Right cardiac atrium (tissue), 5 donors: ENCODE data around the gene NUP214. TPM values are rescaled to one million over a fixed set of nuclear protein-coding genes. Genes with fewer than 3 reads are reported as not detected.

ENCODE experiments used
- ATAC-seq, 2 donors: fragments of 200-7000 bp; cut with Tn5 transposase; one replicate each; pipeline versions ENCODE4 v1.8.0 to v1.9.1; 2020; ENCODE audit warnings: moderate library complexity in 2 of 2, mild to moderate bottlenecking in 1 of 2
- DNase-seq, 3 donors: peaks; one replicate each; pipeline ENCODE4 v3.0.0-alpha.2; 2020
- H3K27ac ChIP-seq: one replicate; pipeline ENCODE4 v1.5.1; 2013; ENCODE audit warnings: mild to moderate bottlenecking, low read length, control low read depth, moderate library complexity
- H3K27me3 ChIP-seq: one replicate; pipeline ENCODE4 v1.6.1; 2013; ENCODE audit not compliant: control insufficient read depth, insufficient read depth
- H3K4me1 ChIP-seq: one replicate; pipeline ENCODE4 v1.6.1; 2013; ENCODE audit warnings: low read length; ENCODE audit not compliant: control insufficient read depth, insufficient read depth
- H3K4me3 ChIP-seq: one replicate; pipeline ENCODE4 v1.5.1; 2013; ENCODE audit warnings: low read length, control low read depth
- H3K9me3 ChIP-seq: one replicate; pipeline ENCODE4 v1.6.1; 2013; ENCODE audit warnings: low read length; ENCODE audit not compliant: control insufficient read depth
- WGBS: extraction: QIAGEN DNeasy Blood & Tissue Kit; methylation state at CpG from one replicate; pipeline ENCODE4 v1.1.7; 2013; 5-methylcytosine and 5-hydroxymethylcytosine counted together
- intact Hi-C, 4 donors: fragments of 100-400 bp; cut with DNase I; formaldehyde crosslinking; loops; one replicate each; pipeline versions ENCODE4 v1.11.0 to v1.14.0; 2022 to 2023
- polyA plus RNA-seq: library from polyadenylated mRNA; stranded (reverse); fragments of 200-250 nt; gene quantifications from one replicate; pipeline ENCODE4 v1.2.3, GENCODE V29; 2013
- total RNA-seq, 4 donors: library from RNA; stranded (reverse); fragmentation: NEBNext Ultra II Directional; extraction: Animal tissue kit (Norgen Biotek cat#: 25700); gene quantifications; one replicate each; pipeline ENCODE4 v1.2.1, GENCODE V29; 2021
- donor health status: healthy with polysubstance abuse.
- donor health status: DM: no; HTN: yes; CAD: no.
- donor health status: DM: no; HTN: no; CAD: no.
- donor health status: DM: no; HTN: yes; CAD: no; lungs with severe emphysema.
- donor health status: DM: yes; HTN: yes; CAD: no.

Gene NUP214
- total and polyA plus RNA-seq, 5 donors, result 12.0 to 34.6 (median 27.5) TPM

DNA sequence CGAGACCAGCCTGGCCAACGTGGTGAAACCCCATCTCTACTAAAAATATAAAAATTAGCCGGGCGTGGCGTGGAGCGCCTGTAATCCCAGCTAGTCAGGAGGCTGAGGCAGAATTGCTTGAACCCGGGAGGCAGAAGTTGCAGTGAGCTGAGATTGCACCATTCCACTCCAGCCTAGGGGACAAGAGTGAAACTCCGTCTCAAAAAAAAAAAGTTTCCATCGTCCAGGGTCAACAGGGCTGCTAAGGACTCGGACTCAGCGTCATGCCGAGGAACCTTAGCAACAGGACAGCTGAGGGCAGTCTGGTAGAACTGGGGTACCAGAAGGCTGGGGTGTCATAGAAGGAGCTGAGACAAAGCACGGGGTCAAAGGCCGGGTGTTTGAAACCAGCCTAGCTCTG is 129.2 kb downstream of the NUP214 start:
- H3K4me1 ChIP-seq, result peaks cover 13% of the 10 kb centered on the region
- intact Hi-C loops, result loop anchor here in 1 of 4 donors (10.0 kb wide), 1 partner anchor 70 kb away; no protein-coding TSS in a partner anchor
- ATAC-seq, result no peak
- no peaks in the 10 kb centered on the region for H3K27me3 ChIP-seq
- peak overlapping the region; percentile 45 for H3K27ac ChIP-seq
- H3K9me3 ChIP-seq, result no peaks in the 10 kb centered on the region
- no peak overlapping the region for H3K4me3 ChIP-seq
- no peak for DNase-seq
- 80% methylated on average over 14 of the region's 14 CpGs for WGBS

DNA sequence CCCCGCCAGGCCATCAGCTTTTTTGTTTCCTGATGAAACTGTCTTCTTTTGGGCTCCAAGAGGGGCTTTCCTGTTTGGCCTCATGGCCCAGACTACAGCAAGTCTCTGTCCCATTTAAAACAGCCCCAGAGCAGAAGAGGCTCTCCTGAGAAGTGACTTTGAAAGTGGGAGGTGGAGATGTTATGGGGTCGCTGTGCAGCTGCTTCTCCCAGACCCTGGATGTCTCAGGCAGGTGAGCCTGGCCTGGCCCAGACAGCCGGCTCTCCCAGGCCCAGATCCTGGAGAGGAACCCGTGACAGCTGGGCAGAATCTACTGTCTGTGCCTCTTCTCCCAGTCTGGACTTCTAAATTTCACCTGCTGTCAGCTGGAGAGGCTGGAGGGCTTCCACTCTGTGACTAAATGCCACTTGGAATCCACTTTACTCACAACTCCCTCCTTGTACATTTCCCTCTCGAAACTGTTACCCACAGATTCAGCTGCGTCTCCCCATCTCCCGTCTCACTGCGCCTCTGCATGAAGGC is 130.4 kb downstream of the NUP214 start:
- no peak for ATAC-seq
- H3K27me3 ChIP-seq, result no peaks in the 10 kb centered on the region
- DNase-seq, result peak in 2 of 3 donors; percentile 10 to 52
- intact Hi-C loops, result loop anchor here in 1 of 4 donors (10.0 kb wide), 1 partner anchor 69 kb away; no protein-coding TSS in a partner anchor
- no peak overlapping the region for H3K4me3 ChIP-seq
- WGBS, result 55% methylated on average over 8 of the region's 8 CpGs
- H3K9me3 ChIP-seq, result no peaks in the 10 kb centered on the region
- peak overlapping the region; percentile 77 for H3K27ac ChIP-seq
- peaks cover 13% of the 10 kb centered on the region for H3K4me1 ChIP-seq

DNA sequence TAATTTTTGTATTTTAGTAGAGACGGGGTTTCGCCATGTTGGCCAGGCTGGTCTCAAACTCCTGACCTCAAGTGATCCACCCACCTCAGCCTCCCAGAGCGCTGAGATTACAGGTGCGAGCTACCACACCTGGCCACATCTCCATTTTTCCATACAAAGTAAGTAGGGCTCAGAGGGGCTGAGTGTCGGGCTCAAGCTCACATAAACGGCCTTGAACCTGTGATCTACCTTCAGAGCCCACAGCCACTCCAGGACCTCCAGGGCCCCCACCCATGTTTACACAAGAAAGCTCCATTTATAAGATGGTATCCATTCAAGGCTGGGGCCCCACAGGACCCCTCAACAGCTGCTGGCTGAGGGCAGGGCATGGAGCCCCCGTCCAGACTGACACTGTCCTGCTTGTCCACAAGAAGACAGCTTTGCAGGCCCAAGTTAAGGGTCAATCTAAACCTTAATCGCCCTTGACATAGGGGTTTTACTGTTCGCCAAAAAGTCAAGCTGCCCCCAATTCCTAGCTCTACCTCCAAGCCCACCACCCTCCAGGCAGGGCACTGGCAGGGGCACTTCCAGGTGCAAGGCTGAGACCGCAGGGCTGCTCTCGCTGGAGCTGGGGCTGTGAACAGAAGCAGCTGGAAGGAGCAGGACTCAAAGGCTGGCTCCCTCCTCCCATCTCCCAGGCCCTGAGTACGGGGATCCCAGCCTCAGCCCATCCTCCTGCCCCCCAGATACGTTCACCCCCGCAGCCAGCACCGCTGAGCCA is 132.1 kb downstream of the NUP214 start:
- Histone ChIP-seq H3K27me3 (no peaks in the 10 kb centered on the region), H3K4me3 (no peak overlapping the region), H3K4me1 (peaks cover 13% of the 10 kb centered on the region), H3K27ac (peak overlapping the region; percentile 13), H3K9me3 (no peaks in the 10 kb centered on the region)
- ATAC-seq (no peak), DNase-seq (peak in 1 of 3 donors; percentile 41)
- 87% methylated on average over 15 of the region's 15 CpGs for WGBS
- intact Hi-C loops, result loop anchor here in 1 of 4 donors (10.0 kb wide), 1 partner anchor 67 kb away; no protein-coding TSS in a partner anchor

DNA sequence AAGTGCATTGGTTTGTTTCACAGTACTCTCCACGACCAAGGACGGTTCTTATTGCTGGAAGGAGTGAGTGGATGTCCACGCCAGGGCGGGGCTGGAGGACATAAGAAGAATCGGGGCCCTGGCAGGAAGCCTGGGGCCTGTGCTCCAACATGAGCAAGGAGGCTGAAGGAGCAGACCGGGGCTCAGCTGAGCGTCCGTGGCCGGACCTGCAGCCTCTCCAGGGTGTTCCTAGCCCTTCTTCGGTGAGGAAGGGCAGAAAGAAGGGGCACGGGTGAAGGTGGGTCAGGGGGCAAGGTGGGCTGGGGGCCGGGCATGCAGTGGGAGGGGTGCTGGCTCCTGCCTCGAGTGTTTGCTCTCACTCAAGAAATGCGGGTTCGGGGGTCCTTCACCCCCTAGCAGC is 132.8 kb downstream of the NUP214 start:
- H3K27me3 ChIP-seq, result no peaks in the 10 kb centered on the region
- H3K4me1 ChIP-seq, result peaks cover 13% of the 10 kb centered on the region
- no peak for ATAC-seq
- H3K27ac ChIP-seq, result peak overlapping the region; percentile 3
- no peaks in the 10 kb centered on the region for H3K9me3 ChIP-seq
- WGBS, result 57% methylated on average over 15 of the region's 15 CpGs
- no peak overlapping the region for H3K4me3 ChIP-seq
- intact Hi-C loops, result loop anchor here in 1 of 4 donors (10.0 kb wide), 1 partner anchor 67 kb away; no protein-coding TSS in a partner anchor
- DNase-seq, result peak in 2 of 3 donors; percentile 71 to 82

DNA sequence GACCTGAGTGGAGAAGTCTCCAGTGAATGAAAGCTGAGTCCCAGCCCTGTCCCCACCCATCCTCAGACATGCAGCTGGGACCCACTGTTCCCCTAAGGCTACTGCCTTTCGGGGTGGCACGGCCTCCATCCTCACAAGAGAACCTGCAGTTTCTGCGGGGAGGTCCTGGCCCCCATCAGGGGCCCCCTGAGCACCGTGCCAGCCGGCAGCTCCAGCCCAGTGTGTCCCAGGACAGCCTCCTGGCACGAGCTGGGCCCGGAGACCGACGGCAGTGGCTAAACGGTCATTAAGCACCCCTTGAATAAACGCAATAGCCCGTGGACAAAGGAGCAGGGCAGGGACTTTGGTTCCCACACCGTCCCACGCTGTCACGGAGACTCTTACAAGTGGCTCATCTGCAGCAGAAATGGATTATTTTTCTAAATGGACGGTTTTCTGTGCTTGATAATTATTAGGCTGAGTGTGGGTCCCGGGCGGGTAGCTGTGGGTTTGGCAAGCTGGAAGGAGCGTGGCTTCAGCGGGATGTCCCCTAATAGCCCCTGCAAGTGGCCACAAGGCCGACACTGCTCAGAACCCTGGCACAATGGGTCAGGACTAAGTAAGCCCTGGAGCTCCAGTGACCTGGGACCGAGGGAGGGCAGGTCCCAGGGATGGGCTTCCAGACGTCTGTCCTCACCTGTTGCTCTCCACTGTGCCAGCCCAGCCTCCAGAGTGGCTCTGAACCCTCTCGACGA is 133.5 kb downstream of the NUP214 start:
- ATAC-seq (no peak), DNase-seq (peak in 2 of 3 donors; percentile 39 to 71)
- Histone ChIP-seq H3K27me3 (no peaks in the 10 kb centered on the region), H3K9me3 (no peaks in the 10 kb centered on the region), H3K4me3 (no peak overlapping the region), H3K27ac (peak overlapping the region; percentile 3), H3K4me1 (peaks cover 13% of the 10 kb centered on the region)
- intact Hi-C loops, result loop anchor here in 1 of 4 donors (10.0 kb wide), 1 partner anchor 66 kb away; no protein-coding TSS in a partner anchor
- 66% methylated on average over 25 of the region's 25 CpGs for WGBS

DNA sequence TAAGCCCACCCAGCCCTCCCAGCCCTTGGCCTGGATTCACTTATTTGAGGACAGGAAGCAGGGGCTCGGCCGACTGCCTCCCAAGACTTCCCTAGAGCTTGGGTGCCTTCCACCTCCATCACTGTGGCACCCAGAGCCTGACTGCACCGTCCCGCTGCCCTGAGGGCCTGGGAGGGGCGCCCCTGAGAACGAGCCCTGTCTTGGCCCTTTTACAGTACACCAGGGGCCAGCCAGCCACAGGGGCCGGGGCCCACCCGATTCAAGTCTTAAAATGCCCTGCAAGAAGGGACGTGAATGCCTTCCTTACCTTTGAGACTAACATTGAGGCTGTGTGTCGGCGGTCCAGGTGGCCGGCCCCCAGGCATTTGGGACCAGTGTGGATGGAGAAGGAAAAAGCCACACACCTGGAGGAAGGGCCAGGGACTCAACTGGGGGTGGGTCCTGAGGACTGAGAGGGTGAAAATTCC is 134.1 kb downstream of the NUP214 start:
- no peaks in the 10 kb centered on the region for H3K9me3 ChIP-seq
- no peak overlapping the region for H3K4me3 ChIP-seq
- no peak overlapping the region for H3K27ac ChIP-seq
- intact Hi-C loops, result loop anchor here in 1 of 4 donors (10.0 kb wide), 1 partner anchor 65 kb away; no protein-coding TSS in a partner anchor
- 78% methylated on average over 12 of the region's 12 CpGs for WGBS
- ATAC-seq (no peak), DNase-seq (peak in 2 of 3 donors; percentile 39 to 49)
- H3K27me3 ChIP-seq, result no peaks in the 10 kb centered on the region
- peaks cover 10% of the 10 kb centered on the region for H3K4me1 ChIP-seq

DNA sequence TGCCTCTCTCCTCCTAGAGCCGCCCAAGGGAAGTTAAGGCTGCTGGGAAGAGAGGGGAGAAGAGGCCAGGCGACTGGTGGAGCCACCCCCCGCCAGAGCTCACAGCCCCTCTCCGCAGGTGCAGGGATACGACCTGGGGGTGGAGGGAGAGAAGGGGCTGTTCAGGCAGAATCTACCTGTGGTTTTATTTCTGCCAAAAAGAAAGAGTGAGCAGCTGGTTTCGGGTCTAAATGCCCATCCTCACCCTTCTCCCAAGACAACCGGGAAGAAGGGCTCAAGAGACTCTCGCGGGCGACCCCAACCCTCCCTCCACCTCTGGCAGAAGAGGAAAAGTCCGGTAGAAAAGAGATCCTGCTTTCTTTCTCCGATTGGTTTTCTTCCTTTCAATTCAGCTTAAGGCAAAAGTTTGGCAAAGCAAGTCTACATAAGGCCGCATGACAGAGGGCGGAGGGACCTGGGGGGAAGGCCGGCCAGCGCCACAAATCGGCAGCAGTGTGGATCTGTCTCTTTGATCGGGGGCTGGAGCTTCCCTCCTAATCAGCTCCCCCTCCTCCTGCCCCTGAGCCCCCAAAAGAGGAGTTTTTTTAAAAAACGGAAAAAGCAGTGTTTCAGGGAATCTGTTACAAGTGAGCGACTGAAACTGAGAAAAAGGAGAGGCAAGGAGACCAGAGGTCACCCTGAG is 134.7 kb downstream of the NUP214 start:
- H3K27ac ChIP-seq, result no peak overlapping the region
- no peaks in the 10 kb centered on the region for H3K27me3 ChIP-seq
- ATAC-seq (no peak), DNase-seq (peak in 1 of 3 donors; percentile 38)
- no peak overlapping the region for H3K4me3 ChIP-seq
- peaks cover 10% of the 10 kb centered on the region for H3K4me1 ChIP-seq
- intact Hi-C loops, result loop anchor here in 1 of 4 donors (10.0 kb wide), 1 partner anchor 65 kb away; no protein-coding TSS in a partner anchor
- H3K9me3 ChIP-seq, result no peaks in the 10 kb centered on the region
- 76% methylated on average over 20 of the region's 20 CpGs for WGBS

DNA sequence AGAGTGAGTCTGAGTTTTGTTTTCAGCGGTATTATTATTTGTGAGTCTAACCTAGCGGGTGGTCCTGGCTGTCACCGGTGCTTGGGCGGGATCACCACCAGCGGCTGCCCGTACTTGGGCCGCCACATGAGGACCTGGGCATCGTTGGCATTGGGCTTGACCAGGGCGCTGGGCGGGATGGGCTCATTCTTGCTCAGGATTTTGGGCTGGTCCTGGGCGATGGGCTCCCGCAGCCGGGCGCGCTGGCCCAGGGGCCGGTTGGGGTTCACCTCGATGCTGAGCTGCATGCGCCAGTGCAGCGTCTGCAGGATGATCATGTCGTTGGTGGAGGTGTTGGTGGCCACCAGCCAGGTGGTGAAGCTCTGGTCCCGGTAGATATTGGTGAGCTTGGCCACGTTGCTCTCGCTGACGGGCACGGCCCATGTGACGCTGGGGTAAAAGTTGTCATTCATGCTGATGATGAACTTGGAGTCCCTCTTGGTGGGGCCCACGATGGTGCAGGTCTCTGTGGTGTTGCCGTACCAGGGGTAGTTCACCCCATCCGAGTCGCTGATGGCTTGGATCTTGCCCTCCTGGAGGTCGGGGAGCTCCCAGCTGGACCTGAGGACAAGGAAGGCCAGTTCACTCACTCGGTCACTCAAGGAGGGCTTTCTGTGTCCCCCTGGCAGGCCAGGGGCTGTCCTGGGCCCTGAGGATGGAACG is 135.5 kb downstream of the NUP214 start:
- H3K27ac ChIP-seq, result peak overlapping the region; percentile 49
- ATAC-seq (no peak), DNase-seq (peak in 1 of 3 donors; percentile 44)
- H3K4me1 ChIP-seq, result peaks cover 11% of the 10 kb centered on the region
- WGBS, result 80% methylated on average over 33 of the region's 33 CpGs
- no peaks in the 10 kb centered on the region for H3K27me3 ChIP-seq
- intact Hi-C loops, result no loop called here
- H3K9me3 ChIP-seq, result no peaks in the 10 kb centered on the region
- H3K4me3 ChIP-seq, result no peak overlapping the region

DNA sequence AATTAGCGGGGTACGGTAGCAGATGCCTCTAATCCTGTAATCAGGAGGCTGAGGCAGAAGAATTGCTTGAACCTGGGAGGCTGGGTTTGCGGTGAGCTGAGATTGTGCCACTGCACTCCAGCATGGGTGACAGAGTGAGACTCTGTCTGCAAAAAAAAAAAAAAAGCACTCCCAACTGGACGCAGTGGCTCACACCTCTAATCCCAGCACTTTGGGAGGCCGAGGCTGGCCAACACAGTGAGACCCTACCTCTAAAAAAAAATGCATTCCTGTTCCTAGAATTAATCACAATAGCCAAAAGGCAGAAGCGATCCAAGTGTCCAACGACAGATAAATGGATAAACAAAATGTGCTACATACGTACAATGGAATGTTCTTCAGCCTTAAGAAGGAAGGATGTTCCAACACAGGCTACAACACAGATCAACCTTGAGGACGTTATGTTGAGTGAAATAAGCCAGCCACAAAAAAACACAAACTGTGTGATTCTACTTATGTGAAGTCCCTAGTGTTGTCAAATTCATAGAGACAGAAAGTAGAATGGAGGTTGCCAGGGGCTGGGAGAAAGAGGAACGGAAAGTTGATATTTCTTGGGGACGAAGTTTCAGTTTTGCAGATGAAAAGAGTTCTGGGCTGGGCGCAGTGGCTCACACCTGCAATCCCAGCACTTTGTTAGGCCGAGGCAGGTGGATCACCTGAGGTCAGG is 137.1 kb downstream of the NUP214 start:
- no peaks in the 10 kb centered on the region for H3K27me3 ChIP-seq
- H3K4me3 ChIP-seq, result no peak overlapping the region
- H3K4me1 ChIP-seq, result peaks cover 15% of the 10 kb centered on the region
- intact Hi-C loops, result no loop called here
- DNase-seq, result peak in 1 of 3 donors; percentile 5
- H3K27ac ChIP-seq, result no peak overlapping the region
- no peak for ATAC-seq
- WGBS, result 68% methylated on average over 13 of the region's 13 CpGs
- H3K9me3 ChIP-seq, result no peaks in the 10 kb centered on the region
